LHCN-M2 (cell line): Measurements from ENCODE around the gene LIME1. TPM values are rescaled to one million over a fixed set of nuclear protein-coding genes. Genes with fewer than 3 reads are reported as not detected.
"Not testable (repeated sequence)": the region's sequence is repeated elsewhere in the genome, so short reads cannot be mapped to it uniquely, and the experiment has no call there.

Experiments
- DNase-seq: peaks from one replicate; pipeline ENCODE4 v3.0.0-alpha.2; 2012; ENCODE audit warnings: low read depth
- total RNA-seq: library from RNA; depleted of rRNA; stranded (reverse); fragments of >200 nt; gene quantifications from 2 replicates; pipeline ENCODE4 v1.2.3, GENCODE V29; 2014; rRNA removed

LIME1 gene
- total RNA-seq, 1 experiment from 2014 or later = 16.2 TPM

DNA sequence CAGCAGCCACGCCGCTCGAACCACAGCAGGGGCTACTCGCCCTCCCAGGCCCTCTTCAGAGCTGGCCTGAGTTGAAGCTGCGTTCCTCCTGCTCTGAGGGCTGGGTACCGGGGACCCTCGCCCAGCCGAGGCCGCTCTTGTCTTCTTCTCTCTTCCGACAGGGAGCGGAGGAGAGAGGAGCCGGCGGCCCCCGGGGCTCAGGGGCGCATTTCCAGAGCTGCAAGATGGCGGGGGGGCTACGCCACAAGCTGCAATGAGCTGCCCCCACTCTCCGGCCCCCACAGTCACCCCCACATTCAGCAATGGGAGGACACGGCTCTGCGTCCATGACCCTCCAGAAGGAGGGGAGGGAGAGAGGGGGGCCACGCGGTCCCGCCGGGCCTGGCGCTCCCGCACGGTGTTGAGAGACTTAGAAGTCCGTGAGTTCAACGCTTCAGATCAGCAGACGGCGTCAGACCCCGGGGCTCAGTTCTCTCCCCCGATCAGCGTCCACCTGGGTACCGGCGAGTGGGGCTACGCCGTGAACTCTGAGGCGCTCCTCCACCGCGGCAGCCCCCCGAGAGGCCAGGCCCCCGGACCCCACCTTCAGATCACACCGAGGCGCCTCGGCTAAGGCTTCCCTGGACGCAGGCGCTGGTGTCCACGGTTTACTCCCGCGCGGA is 34.7 kb downstream of the LIME1 start:
- no peak for DNase-seq

GRCh38 chr20:63772781-63773518 is 36.5 kb downstream of the LIME1 start:
- DNase-seq = no peak

DNA sequence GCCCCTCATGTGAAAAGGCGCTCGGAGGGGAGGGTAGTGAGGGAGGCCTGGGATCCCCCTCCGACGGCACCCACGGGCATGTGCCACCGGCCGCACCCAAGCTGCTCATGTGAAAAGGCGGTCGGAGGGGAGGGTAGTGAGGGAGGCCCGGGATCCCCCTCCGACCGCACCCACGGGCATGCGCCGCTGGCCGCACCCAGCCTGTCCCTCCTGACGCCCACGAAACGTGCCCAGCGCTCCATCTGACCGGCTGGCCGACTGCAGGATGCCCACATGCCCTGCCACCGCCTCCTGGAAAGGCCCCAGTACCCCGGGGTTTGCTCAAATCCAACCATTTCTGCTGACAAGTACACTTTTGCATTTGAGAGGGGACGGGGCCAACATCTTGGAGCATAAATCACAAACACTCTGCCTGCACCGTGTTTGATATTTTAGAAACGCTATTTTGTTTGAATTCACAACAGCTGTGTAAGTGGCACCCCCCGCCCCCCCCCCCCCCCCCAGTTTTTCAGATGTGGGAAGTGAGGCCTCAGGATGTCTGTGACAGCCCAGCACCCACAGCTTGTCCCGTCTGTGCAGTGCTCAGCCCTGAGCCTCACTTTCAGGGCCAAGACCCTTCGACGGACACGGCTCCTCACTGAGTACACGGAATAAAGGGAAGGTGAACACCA is 37.2 kb downstream of the LIME1 start:
- no peak for DNase-seq

DNA sequence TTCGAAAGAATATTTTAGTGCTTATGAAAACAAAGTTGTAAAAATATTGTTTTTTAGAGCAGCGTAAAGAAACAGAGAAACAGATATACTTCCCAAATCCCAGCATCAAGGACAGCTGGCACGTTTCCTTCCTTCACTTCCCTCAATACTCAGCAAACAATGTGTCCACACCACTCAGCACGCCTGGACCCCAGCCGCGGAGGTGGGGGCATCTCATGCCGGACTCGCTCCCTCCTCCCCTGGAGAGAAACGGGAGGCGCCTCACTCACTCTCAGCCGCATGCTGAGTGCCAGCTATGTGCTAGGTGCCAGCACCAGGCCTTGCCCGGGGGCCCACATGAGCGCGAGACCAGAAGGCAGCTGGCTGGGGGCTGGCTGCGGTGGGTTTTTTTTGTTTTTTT is 37.8 kb downstream of the LIME1 start:
- DNase-seq = no peak

GRCh38 chr20:63775096-63775978 is 38.9 kb downstream of the LIME1 start:
- DNase-seq = no peak

GRCh38 chr20:63776875-63777274 is 40.4 kb downstream of the LIME1 start:
- not testable (repeated sequence) for DNase-seq

DNA sequence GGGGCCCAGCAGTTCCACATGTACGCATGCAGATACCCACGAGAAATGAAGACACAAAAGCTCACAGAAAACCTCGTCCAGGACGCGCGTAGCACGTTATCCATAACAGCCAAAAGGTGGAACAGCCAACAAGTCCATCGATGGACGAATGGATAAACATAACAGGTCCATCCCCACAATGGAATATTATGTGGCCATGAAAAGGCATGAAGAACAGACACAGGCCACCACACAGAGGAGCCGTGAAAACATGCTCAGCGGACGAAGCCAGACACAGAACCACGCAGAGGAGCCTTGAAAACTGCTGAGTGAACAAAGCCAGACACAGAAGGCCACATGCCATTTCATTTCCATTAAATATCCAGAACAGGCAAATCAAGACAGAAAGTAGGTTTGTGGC is 41.1 kb downstream of the LIME1 start:
- DNase-seq = no peak

- DNase-seq = peak; percentile 60
These were observed 41.7 kb downstream of the LIME1 start for GRCh38 chr20:63778034-63778752.

DNA sequence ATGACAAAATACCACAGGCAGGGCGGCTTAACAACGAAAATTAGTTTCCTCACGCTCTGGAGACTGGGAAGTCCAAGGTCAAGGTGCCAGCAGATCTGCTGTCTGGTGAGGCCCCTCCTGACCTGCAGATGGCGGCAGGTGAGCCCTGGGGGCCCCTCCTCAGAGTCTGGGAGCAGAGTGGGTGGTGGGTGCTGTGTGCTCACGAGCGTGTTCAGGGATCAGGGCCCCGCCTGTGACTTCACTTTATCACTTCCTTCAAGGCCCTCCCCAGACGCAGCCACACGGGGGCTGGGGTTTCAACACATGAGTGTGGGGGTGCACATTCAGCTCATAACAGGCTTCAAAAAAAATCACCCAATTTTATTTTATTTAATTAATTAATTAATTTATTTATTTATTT is 42.4 kb downstream of the LIME1 start:
- DNase-seq = no peak

DNA sequence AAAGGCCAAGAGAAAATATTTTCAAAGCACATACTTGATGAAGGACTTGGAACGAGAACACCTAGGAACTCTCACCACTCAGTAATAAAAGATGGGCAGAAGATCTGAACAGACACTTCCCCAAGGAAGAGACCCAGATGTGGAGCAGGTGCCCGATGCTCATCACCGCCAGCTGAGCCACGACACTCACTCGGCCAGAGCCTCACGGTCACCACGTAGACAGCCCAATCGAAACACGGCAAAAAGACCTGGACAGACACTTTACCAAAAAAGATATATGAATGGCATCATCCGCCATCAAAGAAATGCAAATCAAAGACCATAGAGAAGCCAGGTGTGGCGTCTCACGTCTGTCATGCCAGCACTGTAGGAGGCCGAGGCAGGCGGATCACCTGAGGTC is 44.7 kb downstream of the LIME1 start:
- no peak for DNase-seq

DNA sequence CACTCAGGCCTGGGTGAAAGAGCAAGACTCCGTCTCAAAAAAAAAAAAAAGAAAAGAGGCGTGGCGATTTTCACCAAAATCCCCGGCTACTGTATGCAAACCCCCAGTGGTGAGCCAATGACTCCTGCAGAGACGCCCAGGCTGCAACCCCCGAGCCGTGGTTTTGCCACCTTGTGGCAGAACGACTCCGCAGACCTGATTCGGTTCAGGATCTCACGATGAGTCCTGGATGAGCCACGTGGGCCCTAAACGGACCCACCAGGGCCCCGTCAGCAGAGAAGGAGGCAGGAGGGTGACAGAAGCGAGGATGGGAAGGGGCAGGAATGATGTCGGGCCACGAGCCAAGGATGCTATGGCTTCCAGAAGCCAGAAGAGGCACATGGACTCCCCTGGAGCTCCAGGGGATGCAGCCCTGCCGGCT is 45.6 kb downstream of the LIME1 start:
- DNase-seq = no peak

DNA sequence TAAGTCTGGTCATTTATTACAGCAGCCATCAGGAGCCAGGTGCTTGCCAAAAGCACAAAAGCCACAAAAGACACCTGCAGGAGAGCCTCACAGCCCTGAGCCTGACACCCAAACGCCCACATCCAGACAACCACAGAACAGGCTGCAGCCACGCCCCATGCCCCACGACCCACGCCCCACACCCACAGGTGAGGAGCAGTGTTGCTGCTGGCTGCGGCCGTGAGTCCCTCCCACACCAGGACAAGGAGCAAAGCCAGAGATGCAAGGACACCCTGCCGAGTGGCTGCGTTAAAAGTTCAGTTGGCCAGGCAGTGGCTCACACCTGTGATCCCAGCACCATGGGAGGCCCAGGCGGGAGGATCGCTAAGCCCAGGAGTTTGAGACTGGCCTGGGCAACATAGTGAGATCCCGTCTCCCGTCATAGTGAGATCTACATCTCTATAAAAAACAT is 46.1 kb downstream of the LIME1 start:
- DNase-seq = no peak

- no peak for DNase-seq
These were observed 47.5 kb downstream of the LIME1 start for GRCh38 chr20:63783970-63784369.

- DNase-seq = no peak
These were observed 49.2 kb downstream of the LIME1 start for GRCh38 chr20:63785691-63786131.

DNA sequence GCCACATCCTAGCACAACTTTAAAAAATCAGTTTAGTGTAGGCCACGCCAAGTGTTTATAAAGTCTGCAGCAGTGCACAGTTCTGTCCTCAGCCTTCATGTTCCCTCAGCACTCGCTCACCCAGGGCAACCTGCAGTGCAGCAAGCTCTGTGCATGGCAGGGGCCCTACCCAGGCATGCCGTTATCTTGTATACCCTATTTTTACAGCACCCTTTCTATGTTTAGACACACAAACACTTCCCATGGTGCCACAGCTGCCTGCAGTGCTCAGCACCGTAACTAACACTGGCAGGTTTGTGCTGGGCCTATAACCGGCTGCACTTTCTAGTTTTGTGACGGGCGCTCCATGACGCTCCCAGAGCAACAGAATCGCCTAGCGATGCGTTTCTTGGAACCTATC is 50.8 kb downstream of the LIME1 start:
- no peak for DNase-seq

GRCh38 chr20:63787749-63788148 is 51.3 kb downstream of the LIME1 start:
- no peak for DNase-seq

Other genes starting within 250 kb of the LIME1 start
- gene EEF1A2, start 237.6 kb upstream of the LIME1 start, total RNA-seq = 0.32 and 0.46 TPM in 2 replicates
- gene PPDPF, start 215.9 kb upstream of the LIME1 start, total RNA-seq = 154 and 194 TPM in 2 replicates
- gene PTK6, start 199.3 kb upstream of the LIME1 start, total RNA-seq = 0.40 and 0.45 TPM in 2 replicates
- gene SRMS, start 188.9 kb upstream of the LIME1 start, total RNA-seq = not detected in 2 replicates
- 0.13 and 0.46 TPM in 2 replicates for gene FNDC11, start 182.5 kb upstream of the LIME1 start, total RNA-seq
- 21.0 and 21.9 TPM in 2 replicates for gene HELZ2, start 162.4 kb upstream of the LIME1 start, total RNA-seq
- gene GMEB2, start 109.6 kb upstream of the LIME1 start, total RNA-seq = 12.7 and 14.9 TPM in 2 replicates
- 39.3 and 49.8 TPM in 2 replicates for gene STMN3, start 83.2 kb upstream of the LIME1 start, total RNA-seq
- 21.9 and 31.2 TPM in 2 replicates for gene RTEL1, start 78.4 kb upstream of the LIME1 start, total RNA-seq
- 6.2 and 6.7 TPM in 2 replicates for gene TNFRSF6B, start 40.0 kb upstream of the LIME1 start, total RNA-seq
- 49.4 and 54.8 TPM in 2 replicates for gene ARFRP1, start 28.7 kb upstream of the LIME1 start, total RNA-seq
- 31.5 and 40.1 TPM in 2 replicates for gene ZGPAT, start 28.6 kb upstream of the LIME1 start, total RNA-seq
- 150 and 157 TPM in 2 replicates for gene SLC2A4RG, start 3.1 kb downstream of the LIME1 start, total RNA-seq
- gene ZBTB46, start 94.6 kb downstream of the LIME1 start, total RNA-seq = 7.6 and 9.1 TPM in 2 replicates
- gene ABHD16B, start 124.8 kb downstream of the LIME1 start, total RNA-seq = not detected in 2 replicates
- 118 and 119 TPM in 2 replicates for gene TPD52L2, start 128.6 kb downstream of the LIME1 start, total RNA-seq
- gene DNAJC5, start 158.5 kb downstream of the LIME1 start, total RNA-seq = 63.2 and 64.1 TPM in 2 replicates
- gene UCKL1, start 219.8 kb downstream of the LIME1 start, total RNA-seq = 17.4 and 22.8 TPM in 2 replicates
- 10.7 and 13.2 TPM in 2 replicates for gene ZNF512B, start 233.3 kb downstream of the LIME1 start, total RNA-seq
- 1.2 and 3.1 TPM in 2 replicates for gene SAMD10, start 243.0 kb downstream of the LIME1 start, total RNA-seq
- gene PRPF6, start 244.5 kb downstream of the LIME1 start, total RNA-seq = 50.1 and 60.4 TPM in 2 replicates